WTC11 (cell line): ENCODE results near the gene ROBO2. TPM values are rescaled to one million over a fixed set of nuclear protein-coding genes. Genes with fewer than 3 reads are reported as not detected.

Experiments
- ATAC-seq: fragments of 200-7000 bp; cut with Tn5 transposase; 2 replicates; pipeline ENCODE4 v1.10.0; 2021; ENCODE audit warnings: mild to moderate bottlenecking, moderate library complexity
- CTCF ChIA-PET: fragments of 300-600 bp; sonication (Branson Sonifier 250); formaldehyde crosslinking; loops from one replicate; lab custom pipeline; 2021; ENCODE audit warnings: antibody characterized with exemption; lab: Charles Lee
- POLR2A ChIA-PET: fragments of 350-600 bp; sonication (Branson Sonifier 250); formaldehyde crosslinking; loops from one replicate; lab custom pipeline; 2021; ENCODE audit warnings: antibody characterized with exemption; lab: Charles Lee
- DNase-seq: peaks from one replicate; pipeline ENCODE4 v3.0.0; 2021; ENCODE audit warnings: low spot score
- H3K27ac Mint-ChIP-seq: 2 replicates; pipeline ENCODE4 v1.8.0; 2021; ENCODE audit warnings: mixed read lengths
- H3K27me3 Mint-ChIP-seq: 2 replicates; pipeline ENCODE4 v1.8.0; 2021; ENCODE audit warnings: low read depth, mild to moderate bottlenecking, moderate library complexity, mixed read lengths
- H3K36me3 Mint-ChIP-seq: 2 replicates; pipeline ENCODE4 v1.8.0; 2021; ENCODE audit warnings: mixed read lengths
- H3K4me1 Mint-ChIP-seq: 2 replicates; pipeline ENCODE4 v1.8.0; 2022; ENCODE audit warnings: mixed read lengths
- H3K4me3 Mint-ChIP-seq: 2 replicates; pipeline ENCODE4 v1.8.0; 2021; ENCODE audit warnings: mild to moderate bottlenecking, moderate library complexity, mixed read lengths
- H3K9me3 Mint-ChIP-seq: 2 replicates; pipeline ENCODE4 v1.8.0; 2021; ENCODE audit warnings: mixed read lengths
- CBFB ChIP-seq: sonication (generic); formaldehyde crosslinking; IDR thresholded peaks from 2 replicates; pipeline ENCODE4 v1.8.1; 2022; ENCODE audit warnings: mild to moderate bottlenecking, low read depth, missing genetic modification reagents
- KAT7 ChIP-seq: sonication (generic); formaldehyde crosslinking; IDR thresholded peaks from 2 replicates; pipeline ENCODE4 v1.8.1; 2023; ENCODE audit warnings: missing genetic modification reagents, mild to moderate bottlenecking, borderline replicate concordance
- OVOL2 ChIP-seq: fragments of 250-450 bp; sonication (Bioruptor Pico); IDR thresholded peaks from 2 replicates; pipeline ENCODE4 v1.9.0; 2021; ENCODE audit warnings: mild to moderate bottlenecking, borderline replicate concordance
- PRRX2 ChIP-seq: fragments of 250-450 bp; sonication (Bioruptor Pico); IDR thresholded peaks from 2 replicates; pipeline ENCODE4 v1.8.0; 2021; ENCODE audit warnings: mild to moderate bottlenecking
- TCF7 ChIP-seq: sonication (generic); formaldehyde crosslinking; IDR thresholded peaks from 2 replicates; pipeline ENCODE4 v1.8.0; 2022; ENCODE audit warnings: mild to moderate bottlenecking, low read depth, missing genetic modification reagents, moderate library complexity
- ZNF317 ChIP-seq: sonication (generic); formaldehyde crosslinking; IDR thresholded peaks from 2 replicates; pipeline ENCODE4 v1.8.1; 2023; ENCODE audit warnings: low read depth, mild to moderate bottlenecking, moderate library complexity, missing genetic modification reagents, borderline replicate concordance
- total RNA-seq: library from RNA; stranded (reverse); gene quantifications from 3 replicates; pipeline ENCODE4 v1.2.3, GENCODE V29; 2021
- TF ChIP-seq, protein P1 (sequence below): fragments of 250-450 bp; sonication (Bioruptor Pico); conservative IDR thresholded peaks from 2 replicates; pipeline ENCODE4 v1.9.0; 2021; ENCODE audit warnings: mild to moderate bottlenecking
- TF ChIP-seq, protein P2 (sequence below): sonication (generic); formaldehyde crosslinking; IDR thresholded peaks from 2 replicates; pipeline ENCODE4 v1.8.1; 2023; ENCODE audit warnings: mild to moderate bottlenecking, moderate library complexity, missing genetic modification reagents
- TF ChIP-seq, protein P3 (sequence below): sonication (generic); formaldehyde crosslinking; IDR thresholded peaks from 2 replicates; pipeline ENCODE4 v1.8.1; 2023; ENCODE audit warnings: mild to moderate bottlenecking, missing genetic modification reagents, borderline replicate concordance
- TF ChIP-seq, protein P4 (sequence below): sonication (generic); formaldehyde crosslinking; conservative IDR thresholded peaks from 2 replicates; pipeline ENCODE4 v1.8.1; 2022; ENCODE audit warnings: mild to moderate bottlenecking, missing genetic modification reagents
- TF ChIP-seq, protein P5 (sequence below): sonication (generic); formaldehyde crosslinking; IDR thresholded peaks from 2 replicates; pipeline ENCODE4 v1.8.0; 2023; ENCODE audit warnings: mild to moderate bottlenecking, missing genetic modification reagents
- TF ChIP-seq, protein P6 (sequence below): fragments of 250-450 bp; sonication (Bioruptor Pico); IDR thresholded peaks from 2 replicates; pipeline ENCODE4 v1.8.0; 2021; ENCODE audit warnings: mild to moderate bottlenecking
- TF ChIP-seq, protein P7 (sequence below): sonication (generic); formaldehyde crosslinking; IDR thresholded peaks from 2 replicates; pipeline ENCODE4 v1.8.0; 2022; ENCODE audit warnings: mild to moderate bottlenecking, missing genetic modification reagents
- TF ChIP-seq, protein P8 (sequence below): sonication (generic); formaldehyde crosslinking; IDR thresholded peaks from 2 replicates; pipeline ENCODE4 v1.8.1; 2023; ENCODE audit warnings: mild to moderate bottlenecking, missing genetic modification reagents, moderate library complexity

ROBO2 gene
- total RNA-seq, 1 experiment from 2014 or later, result 11.7 TPM

DNA sequence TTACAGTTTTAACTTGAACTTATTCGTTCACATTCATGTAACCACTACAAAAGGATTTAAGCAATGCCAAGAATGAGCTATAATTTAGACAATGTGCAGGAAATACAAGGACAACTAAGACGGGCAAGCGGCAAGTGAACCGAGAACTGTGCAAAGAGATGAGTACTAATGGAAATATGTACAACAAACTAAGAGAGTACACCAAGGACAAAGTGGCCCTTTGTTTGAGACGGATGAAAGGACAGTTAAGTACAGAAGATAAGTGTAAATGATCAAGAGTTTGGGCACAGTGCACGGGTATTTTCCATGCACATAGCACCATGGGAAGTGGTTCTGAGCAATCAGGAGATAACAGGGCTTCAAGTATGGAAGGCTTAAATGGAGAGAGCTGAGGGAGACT, 281.7 kb downstream of the ROBO2 start (continued):
- TF ChIP-seq, protein P1, sequence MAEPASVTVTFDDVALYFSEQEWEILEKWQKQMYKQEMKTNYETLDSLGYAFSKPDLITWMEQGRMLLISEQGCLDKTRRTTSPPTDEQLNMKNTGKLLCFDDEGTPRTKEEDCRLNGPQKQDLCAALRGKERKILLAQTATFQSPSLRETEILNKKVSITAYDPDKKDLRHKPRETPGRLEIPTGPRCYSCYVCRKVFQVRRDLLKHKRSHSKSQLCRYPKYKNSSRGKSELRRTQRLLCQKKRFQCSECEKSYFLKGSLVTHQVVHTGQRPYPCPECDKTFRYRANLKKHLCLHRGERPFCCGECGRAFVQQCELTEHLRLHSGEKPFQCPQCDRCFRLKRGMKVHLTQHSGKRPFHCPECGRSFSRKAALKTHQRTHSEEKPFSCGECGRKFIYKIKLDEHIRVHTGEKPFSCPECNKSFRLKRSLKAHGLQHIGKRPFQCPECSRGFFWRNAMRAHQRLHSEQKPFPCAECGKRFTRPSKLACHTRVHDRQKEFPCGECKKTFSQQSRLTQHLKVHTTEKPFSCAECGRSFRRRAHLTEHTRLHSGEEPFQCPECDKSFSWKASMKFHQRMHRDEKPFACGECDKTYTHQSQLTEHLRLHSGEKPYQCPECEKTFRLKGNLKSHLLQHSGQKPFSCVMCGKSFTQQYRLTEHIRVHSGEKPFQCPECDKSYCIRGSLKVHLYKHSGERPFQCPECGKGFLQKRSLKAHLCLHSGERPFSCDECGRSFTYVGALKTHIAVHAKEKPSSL (CRISPR knock-in tag), result no peak
- TF ChIP-seq, protein P2, sequence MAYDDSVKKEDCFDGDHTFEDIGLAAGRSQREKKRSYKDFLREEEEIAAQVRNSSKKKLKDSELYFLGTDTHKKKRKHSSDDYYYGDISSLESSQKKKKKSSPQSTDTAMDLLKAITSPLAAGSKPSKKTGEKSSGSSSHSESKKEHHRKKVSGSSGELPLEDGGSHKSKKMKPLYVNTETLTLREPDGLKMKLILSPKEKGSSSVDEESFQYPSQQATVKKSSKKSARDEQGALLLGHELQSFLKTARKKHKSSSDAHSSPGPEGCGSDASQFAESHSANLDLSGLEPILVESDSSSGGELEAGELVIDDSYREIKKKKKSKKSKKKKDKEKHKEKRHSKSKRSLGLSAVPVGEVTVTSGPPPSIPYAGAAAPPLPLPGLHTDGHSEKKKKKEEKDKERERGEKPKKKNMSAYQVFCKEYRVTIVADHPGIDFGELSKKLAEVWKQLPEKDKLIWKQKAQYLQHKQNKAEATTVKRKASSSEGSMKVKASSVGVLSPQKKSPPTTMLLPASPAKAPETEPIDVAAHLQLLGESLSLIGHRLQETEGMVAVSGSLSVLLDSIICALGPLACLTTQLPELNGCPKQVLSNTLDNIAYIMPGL, result no peak
- TF ChIP-seq, protein P3, sequence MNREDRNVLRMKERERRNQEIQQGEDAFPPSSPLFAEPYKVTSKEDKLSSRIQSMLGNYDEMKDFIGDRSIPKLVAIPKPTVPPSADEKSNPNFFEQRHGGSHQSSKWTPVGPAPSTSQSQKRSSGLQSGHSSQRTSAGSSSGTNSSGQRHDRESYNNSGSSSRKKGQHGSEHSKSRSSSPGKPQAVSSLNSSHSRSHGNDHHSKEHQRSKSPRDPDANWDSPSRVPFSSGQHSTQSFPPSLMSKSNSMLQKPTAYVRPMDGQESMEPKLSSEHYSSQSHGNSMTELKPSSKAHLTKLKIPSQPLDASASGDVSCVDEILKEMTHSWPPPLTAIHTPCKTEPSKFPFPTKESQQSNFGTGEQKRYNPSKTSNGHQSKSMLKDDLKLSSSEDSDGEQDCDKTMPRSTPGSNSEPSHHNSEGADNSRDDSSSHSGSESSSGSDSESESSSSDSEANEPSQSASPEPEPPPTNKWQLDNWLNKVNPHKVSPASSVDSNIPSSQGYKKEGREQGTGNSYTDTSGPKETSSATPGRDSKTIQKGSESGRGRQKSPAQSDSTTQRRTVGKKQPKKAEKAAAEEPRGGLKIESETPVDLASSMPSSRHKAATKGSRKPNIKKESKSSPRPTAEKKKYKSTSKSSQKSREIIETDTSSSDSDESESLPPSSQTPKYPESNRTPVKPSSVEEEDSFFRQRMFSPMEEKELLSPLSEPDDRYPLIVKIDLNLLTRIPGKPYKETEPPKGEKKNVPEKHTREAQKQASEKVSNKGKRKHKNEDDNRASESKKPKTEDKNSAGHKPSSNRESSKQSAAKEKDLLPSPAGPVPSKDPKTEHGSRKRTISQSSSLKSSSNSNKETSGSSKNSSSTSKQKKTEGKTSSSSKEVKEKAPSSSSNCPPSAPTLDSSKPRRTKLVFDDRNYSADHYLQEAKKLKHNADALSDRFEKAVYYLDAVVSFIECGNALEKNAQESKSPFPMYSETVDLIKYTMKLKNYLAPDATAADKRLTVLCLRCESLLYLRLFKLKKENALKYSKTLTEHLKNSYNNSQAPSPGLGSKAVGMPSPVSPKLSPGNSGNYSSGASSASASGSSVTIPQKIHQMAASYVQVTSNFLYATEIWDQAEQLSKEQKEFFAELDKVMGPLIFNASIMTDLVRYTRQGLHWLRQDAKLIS (CRISPR knock-in tag), result no peak

DNA sequence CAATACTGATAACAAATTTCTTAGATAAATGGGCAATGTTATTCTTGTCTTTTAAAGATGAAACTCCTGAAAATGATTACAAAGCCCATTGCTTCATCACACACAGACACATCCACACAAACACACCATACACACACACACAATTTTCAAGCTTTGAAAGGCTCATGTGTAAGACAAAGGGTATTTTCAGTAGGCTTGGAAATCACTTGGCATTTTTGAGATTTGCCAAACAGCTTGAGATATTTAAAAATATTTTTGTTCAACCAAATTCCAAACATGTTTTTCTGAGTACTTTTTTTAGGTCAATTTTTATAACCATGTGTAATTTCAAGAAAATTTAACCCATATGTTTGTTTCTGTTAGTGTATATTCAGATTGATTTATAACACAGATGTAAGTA, 283.7 kb downstream of the ROBO2 start:
- ChIA-PET CTCF (no interaction called here), POLR2A (no interaction called here)
- no peak overlapping the region for H3K4me3 Mint-ChIP-seq
- H3K36me3 Mint-ChIP-seq, result no peaks in the 10 kb centered on the region
- H3K4me1 Mint-ChIP-seq, result peaks cover 13% of the 10 kb centered on the region
- no peak overlapping the region for H3K27ac Mint-ChIP-seq
- no peak for ATAC-seq
- DNase-seq, result no peak
- no peaks in the 10 kb centered on the region for H3K9me3 Mint-ChIP-seq
- TF ChIP-seq PRRX2 (CRISPR knock-in tag) (no peak), OVOL2 (CRISPR knock-in tag) (no peak)
- TF ChIP-seq, protein P4, sequence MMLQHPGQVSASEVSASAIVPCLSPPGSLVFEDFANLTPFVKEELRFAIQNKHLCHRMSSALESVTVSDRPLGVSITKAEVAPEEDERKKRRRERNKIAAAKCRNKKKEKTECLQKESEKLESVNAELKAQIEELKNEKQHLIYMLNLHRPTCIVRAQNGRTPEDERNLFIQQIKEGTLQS (CRISPR knock-in tag), result no peak
- TF ChIP-seq, protein P5, sequence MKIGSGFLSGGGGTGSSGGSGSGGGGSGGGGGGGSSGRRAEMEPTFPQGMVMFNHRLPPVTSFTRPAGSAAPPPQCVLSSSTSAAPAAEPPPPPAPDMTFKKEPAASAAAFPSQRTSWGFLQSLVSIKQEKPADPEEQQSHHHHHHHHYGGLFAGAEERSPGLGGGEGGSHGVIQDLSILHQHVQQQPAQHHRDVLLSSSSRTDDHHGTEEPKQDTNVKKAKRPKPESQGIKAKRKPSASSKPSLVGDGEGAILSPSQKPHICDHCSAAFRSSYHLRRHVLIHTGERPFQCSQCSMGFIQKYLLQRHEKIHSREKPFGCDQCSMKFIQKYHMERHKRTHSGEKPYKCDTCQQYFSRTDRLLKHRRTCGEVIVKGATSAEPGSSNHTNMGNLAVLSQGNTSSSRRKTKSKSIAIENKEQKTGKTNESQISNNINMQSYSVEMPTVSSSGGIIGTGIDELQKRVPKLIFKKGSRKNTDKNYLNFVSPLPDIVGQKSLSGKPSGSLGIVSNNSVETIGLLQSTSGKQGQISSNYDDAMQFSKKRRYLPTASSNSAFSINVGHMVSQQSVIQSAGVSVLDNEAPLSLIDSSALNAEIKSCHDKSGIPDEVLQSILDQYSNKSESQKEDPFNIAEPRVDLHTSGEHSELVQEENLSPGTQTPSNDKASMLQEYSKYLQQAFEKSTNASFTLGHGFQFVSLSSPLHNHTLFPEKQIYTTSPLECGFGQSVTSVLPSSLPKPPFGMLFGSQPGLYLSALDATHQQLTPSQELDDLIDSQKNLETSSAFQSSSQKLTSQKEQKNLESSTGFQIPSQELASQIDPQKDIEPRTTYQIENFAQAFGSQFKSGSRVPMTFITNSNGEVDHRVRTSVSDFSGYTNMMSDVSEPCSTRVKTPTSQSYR (CRISPR knock-in tag), result no peak
- TF ChIP-seq, protein P1 (CRISPR knock-in tag), result no peak
- no peaks in the 10 kb centered on the region for H3K27me3 Mint-ChIP-seq

DNA sequence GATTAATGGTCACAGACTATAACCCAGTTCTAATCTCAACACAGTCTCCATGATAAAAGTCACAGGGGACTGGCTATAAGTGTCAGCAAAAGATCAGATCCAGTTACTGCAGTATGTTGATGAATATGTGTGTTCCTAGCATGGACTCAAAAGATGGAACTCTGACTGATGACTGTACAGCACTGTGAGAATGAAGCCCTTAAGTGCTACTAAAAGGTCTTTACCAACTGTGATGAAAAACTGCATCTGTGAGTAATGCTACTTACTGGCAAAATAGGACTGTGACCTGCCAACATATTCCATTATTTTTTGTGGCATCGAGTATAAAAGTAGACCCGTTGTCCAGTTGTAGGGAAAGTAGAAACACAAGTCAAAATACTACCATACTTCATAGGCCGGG, 284.2 kb downstream of the ROBO2 start:
- DNase-seq (no peak), ATAC-seq (no peak)
- no peak overlapping the region for H3K27ac Mint-ChIP-seq
- no peaks in the 10 kb centered on the region for H3K9me3 Mint-ChIP-seq
- H3K36me3 Mint-ChIP-seq, result no peaks in the 10 kb centered on the region
- ChIA-PET CTCF (interaction anchor here (0.7 kb wide), 1 partner anchor 56 kb away, joined by 5 read pairs; no protein-coding TSS in a partner anchor), POLR2A (no interaction called here)
- peaks cover 16% of the 10 kb centered on the region for H3K4me1 Mint-ChIP-seq
- no peaks in the 10 kb centered on the region for H3K27me3 Mint-ChIP-seq
- no peak overlapping the region for H3K4me3 Mint-ChIP-seq
- TF ChIP-seq, protein P6, sequence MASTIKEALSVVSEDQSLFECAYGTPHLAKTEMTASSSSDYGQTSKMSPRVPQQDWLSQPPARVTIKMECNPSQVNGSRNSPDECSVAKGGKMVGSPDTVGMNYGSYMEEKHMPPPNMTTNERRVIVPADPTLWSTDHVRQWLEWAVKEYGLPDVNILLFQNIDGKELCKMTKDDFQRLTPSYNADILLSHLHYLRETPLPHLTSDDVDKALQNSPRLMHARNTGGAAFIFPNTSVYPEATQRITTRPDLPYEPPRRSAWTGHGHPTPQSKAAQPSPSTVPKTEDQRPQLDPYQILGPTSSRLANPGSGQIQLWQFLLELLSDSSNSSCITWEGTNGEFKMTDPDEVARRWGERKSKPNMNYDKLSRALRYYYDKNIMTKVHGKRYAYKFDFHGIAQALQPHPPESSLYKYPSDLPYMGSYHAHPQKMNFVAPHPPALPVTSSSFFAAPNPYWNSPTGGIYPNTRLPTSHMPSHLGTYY (CRISPR knock-in tag), result no peak
- TF ChIP-seq KAT7 (CRISPR knock-in tag) (no peak), ZNF317 (CRISPR knock-in tag) (no peak), TCF7 (no peak), CBFB (CRISPR knock-in tag) (no peak)
- TF ChIP-seq, protein P7, sequence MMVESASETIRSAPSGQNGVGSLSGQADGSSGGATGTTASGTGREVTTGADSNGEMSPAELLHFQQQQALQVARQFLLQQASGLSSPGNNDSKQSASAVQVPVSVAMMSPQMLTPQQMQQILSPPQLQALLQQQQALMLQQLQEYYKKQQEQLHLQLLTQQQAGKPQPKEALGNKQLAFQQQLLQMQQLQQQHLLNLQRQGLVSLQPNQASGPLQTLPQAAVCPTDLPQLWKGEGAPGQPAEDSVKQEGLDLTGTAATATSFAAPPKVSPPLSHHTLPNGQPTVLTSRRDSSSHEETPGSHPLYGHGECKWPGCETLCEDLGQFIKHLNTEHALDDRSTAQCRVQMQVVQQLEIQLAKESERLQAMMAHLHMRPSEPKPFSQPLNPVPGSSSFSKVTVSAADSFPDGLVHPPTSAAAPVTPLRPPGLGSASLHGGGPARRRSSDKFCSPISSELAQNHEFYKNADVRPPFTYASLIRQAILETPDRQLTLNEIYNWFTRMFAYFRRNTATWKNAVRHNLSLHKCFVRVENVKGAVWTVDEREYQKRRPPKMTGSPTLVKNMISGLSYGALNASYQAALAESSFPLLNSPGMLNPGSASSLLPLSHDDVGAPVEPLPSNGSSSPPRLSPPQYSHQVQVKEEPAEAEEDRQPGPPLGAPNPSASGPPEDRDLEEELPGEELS (CRISPR knock-in tag), result no peak
- TF ChIP-seq, protein P8, sequence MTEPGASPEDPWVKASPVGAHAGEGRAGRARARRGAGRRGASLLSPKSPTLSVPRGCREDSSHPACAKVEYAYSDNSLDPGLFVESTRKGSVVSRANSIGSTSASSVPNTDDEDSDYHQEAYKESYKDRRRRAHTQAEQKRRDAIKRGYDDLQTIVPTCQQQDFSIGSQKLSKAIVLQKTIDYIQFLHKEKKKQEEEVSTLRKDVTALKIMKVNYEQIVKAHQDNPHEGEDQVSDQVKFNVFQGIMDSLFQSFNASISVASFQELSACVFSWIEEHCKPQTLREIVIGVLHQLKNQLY, result no peak
